H9 (cell line): ENCODE measurements around the gene FGFR4. TPM values are rescaled to one million over a fixed set of nuclear protein-coding genes. Genes with fewer than 3 reads are reported as not detected.

Experiments used
- DNase-seq: peaks from one replicate; pipeline ENCODE4 v3.0.0-alpha.2; 2017
- H2AFZ ChIP-seq: one replicate; pipeline ENCODE4 v1.6.1; 2013; ENCODE audit warnings: mild to moderate bottlenecking, low read length, control low read depth, moderate library complexity
- H2AK5ac ChIP-seq: 2 replicates; pipeline ENCODE4 v1.6.1; 2013; ENCODE audit warnings: low read length, control low read depth, mixed read lengths; ENCODE audit not compliant: insufficient read length
- H2BK120ac ChIP-seq: one replicate; pipeline ENCODE4 v1.6.1; 2013; ENCODE audit warnings: low read depth, mild to moderate bottlenecking, low read length, control low read depth, inconsistent platforms; ENCODE audit not compliant: poor library complexity, severe bottlenecking
- H2BK12ac ChIP-seq: 2 replicates; pipeline ENCODE4 v1.6.1; 2013; ENCODE audit warnings: low read length, control low read depth, mixed read lengths, low read depth; ENCODE audit not compliant: insufficient read length
- H2BK15ac ChIP-seq: 2 replicates; pipeline ENCODE4 v1.6.1; 2013; ENCODE audit warnings: low read depth, low read length, control low read depth
- H2BK20ac ChIP-seq: one replicate; pipeline ENCODE4 v1.6.1; 2013; ENCODE audit warnings: low read depth, mild to moderate bottlenecking, low read length, control low read depth, inconsistent platforms; ENCODE audit not compliant: poor library complexity, severe bottlenecking
- H2BK5ac ChIP-seq: 2 replicates; pipeline ENCODE4 v1.6.1; 2013; ENCODE audit warnings: low read length, control low read depth, mixed read lengths; ENCODE audit not compliant: insufficient read length
- H3K14ac ChIP-seq: 2 replicates; pipeline ENCODE4 v1.6.1; 2013; ENCODE audit warnings: low read length, control low read depth; ENCODE audit not compliant: insufficient read depth
- H3K18ac ChIP-seq: 2 replicates; pipeline ENCODE4 v1.6.1; 2013; ENCODE audit warnings: low read depth, mild to moderate bottlenecking, mixed read lengths, low read length, control low read depth; ENCODE audit not compliant: insufficient read length
- H3K23ac ChIP-seq: 2 replicates; pipeline ENCODE4 v1.6.1; 2013; ENCODE audit warnings: low read length, control low read depth, mixed read lengths, low read depth; ENCODE audit not compliant: insufficient read length
- H3K23me2 ChIP-seq: 2 replicates; pipeline ENCODE4 v1.6.1; 2013; ENCODE audit warnings: low read depth, mild to moderate bottlenecking, mixed read lengths, low read length, control low read depth; ENCODE audit not compliant: insufficient read length, poor library complexity, severe bottlenecking
- H3K27ac ChIP-seq: 2 replicates; pipeline ENCODE4 v1.5.1; 2013; ENCODE audit warnings: low read length, control low read depth, mixed read lengths, low read depth; ENCODE audit not compliant: insufficient read length
- H3K27me3 ChIP-seq: 2 replicates; pipeline ENCODE4 v1.6.1; 2013; ENCODE audit warnings: low read length, control low read depth, inconsistent platforms; ENCODE audit not compliant: insufficient read depth
- H3K4ac ChIP-seq: 2 replicates; pipeline ENCODE4 v1.6.1; 2013; ENCODE audit warnings: low read depth, mild to moderate bottlenecking, control low read depth, inconsistent platforms, low read length, moderate library complexity
- H3K4me1 ChIP-seq: 2 replicates; pipeline ENCODE4 v1.6.1; 2013; ENCODE audit warnings: low read length, control low read depth, inconsistent platforms; ENCODE audit not compliant: insufficient read depth
- H3K4me2 ChIP-seq: 2 replicates; pipeline ENCODE4 v1.6.1; 2013; ENCODE audit warnings: low read length, control low read depth, mixed read lengths; ENCODE audit not compliant: insufficient read length, insufficient read depth
- H3K56ac ChIP-seq: 2 replicates; pipeline ENCODE4 v1.6.1; 2013; ENCODE audit warnings: low read depth, mild to moderate bottlenecking, mixed read lengths, low read length, control low read depth; ENCODE audit not compliant: insufficient read length
- H3K79me1 ChIP-seq: 2 replicates; pipeline ENCODE4 v1.6.1; 2013; ENCODE audit warnings: low read depth, mild to moderate bottlenecking, moderate library complexity, low read length, control low read depth, inconsistent platforms; ENCODE audit not compliant: insufficient read depth, poor library complexity, severe bottlenecking
- H3K79me2 ChIP-seq: 2 replicates; pipeline ENCODE4 v1.6.1; 2013; ENCODE audit warnings: low read length, control low read depth, inconsistent platforms; ENCODE audit not compliant: insufficient read depth
- H3K9ac ChIP-seq: 2 replicates; pipeline ENCODE4 v1.6.1; 2013; ENCODE audit warnings: low read length, control low read depth, mixed read lengths; ENCODE audit not compliant: insufficient read length; ENCODE audit errors: extremely low read depth
- H3K9me3 ChIP-seq: one replicate; pipeline ENCODE4 v1.6.1; 2013; ENCODE audit warnings: low read depth, low read length, inconsistent platforms; ENCODE audit not compliant: control insufficient read depth
- H3T11ph ChIP-seq: one replicate; pipeline ENCODE4 v1.6.1; 2013; ENCODE audit warnings: mild to moderate bottlenecking, low read length, control low read depth, inconsistent platforms
- H4K20me1 ChIP-seq: one replicate; pipeline ENCODE4 v1.6.1; 2013; ENCODE audit not compliant: control insufficient read depth, insufficient read length, insufficient read depth
- H4K5ac ChIP-seq: 2 replicates; pipeline ENCODE4 v1.6.1; 2013; ENCODE audit warnings: low read depth, mild to moderate bottlenecking, mixed read lengths, low read length, control low read depth; ENCODE audit not compliant: insufficient read length
- H4K8ac ChIP-seq: replicated peaks from 2 replicates; pipeline ENCODE4 v1.6.1; 2013; ENCODE audit warnings: low read length, control low read depth, mixed read lengths, low read depth; ENCODE audit not compliant: insufficient read length
- H4K91ac ChIP-seq: 2 replicates; pipeline ENCODE4 v1.6.1; 2013; ENCODE audit warnings: low read depth, mild to moderate bottlenecking, moderate library complexity, mixed read lengths, low read length, control low read depth; ENCODE audit not compliant: insufficient read length
- H3K27ac Mint-ChIP-seq, 3 experiments: 2 replicates in 2 of 3; 3 replicates in 1 of 3; pipeline ENCODE4 v1.8.0; 2020 to 2021; ENCODE audit warnings: mixed read lengths in 3 of 3, mild to moderate bottlenecking in 1 of 3, moderate library complexity in 1 of 3
- H3K27me3 Mint-ChIP-seq: 2 replicates; pipeline ENCODE4 v1.8.0; 2021; ENCODE audit warnings: low read depth, mild to moderate bottlenecking, moderate library complexity, mixed read lengths
- H3K36me3 Mint-ChIP-seq, 3 experiments: 2 replicates in 2 of 3; 3 replicates in 1 of 3; pipeline ENCODE4 v1.8.0; 2020 to 2021; ENCODE audit warnings: low read depth in 3 of 3, mixed read lengths in 3 of 3; ENCODE audit not compliant: insufficient read depth in 1 of 3
- H3K4me1 Mint-ChIP-seq, 2 experiments: 2 replicates each; pipeline ENCODE4 v1.8.0; 2020; ENCODE audit warnings: mixed read lengths in 2 of 2
- H3K4me3 Mint-ChIP-seq, 2 experiments: 2 replicates in 1 of 2; 3 replicates in 1 of 2; pipeline ENCODE4 v1.8.0; 2020 to 2021; ENCODE audit warnings: mild to moderate bottlenecking in 2 of 2, mixed read lengths in 2 of 2, moderate library complexity in 1 of 2
- H3K9me3 Mint-ChIP-seq, 2 experiments: 2 replicates in 1 of 2; 3 replicates in 1 of 2; pipeline ENCODE4 v1.8.0; 2020; ENCODE audit warnings: mild to moderate bottlenecking in 2 of 2, mixed read lengths in 2 of 2, moderate library complexity in 1 of 2
- WGBS: extraction: QIAGEN DNeasy Blood & Tissue Kit; methylation state at CpG from one replicate; pipeline ENCODE4 v1.1.7; 2013; ENCODE audit warnings: missing lambda C conversion rate, low lambda C conversion rate, mixed read lengths; ENCODE audit not compliant: insufficient read length; ENCODE audit errors: extremely low coverage; 5-methylcytosine and 5-hydroxymethylcytosine counted together
- total RNA-seq: library from RNA; stranded (reverse); gene quantifications from 2 replicates; pipeline ENCODE4 v1.2.1, GENCODE V29; 2021
- TF ChIP-seq, protein P1 (sequence below): fragments of 200-600 bp; sonication (generic); conservative IDR thresholded peaks from 3 replicates; pipeline ENCODE4 v1.8.0; 2021; ENCODE audit warnings: antibody characterized with exemption, mild to moderate bottlenecking

FGFR4 gene
- total RNA-seq, 1 experiment from 2014 or later: 52.8 TPM

DNA sequence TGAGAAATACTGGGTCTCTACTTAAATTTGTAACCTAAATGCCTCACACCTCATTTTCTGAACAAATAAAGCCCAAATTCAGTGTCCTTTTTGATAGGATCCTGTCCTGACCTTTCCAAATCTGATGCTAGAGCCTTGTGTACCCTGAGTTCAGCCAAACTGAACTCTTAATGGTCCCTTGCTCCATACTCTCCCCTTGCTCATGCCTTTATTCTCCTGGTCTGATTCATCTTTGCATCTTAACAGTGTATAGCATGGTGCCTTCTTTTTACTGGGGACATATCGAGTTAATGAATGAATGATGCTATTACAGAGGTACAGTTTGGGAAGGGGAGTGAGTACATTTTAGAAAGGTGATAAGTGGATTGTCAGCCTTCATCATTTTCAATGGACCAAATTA, 56.1 kb downstream of the FGFR4 start:
- H3K23ac ChIP-seq: no peak overlapping the region
- H3K14ac ChIP-seq: no peak overlapping the region
- H3K9me3 Mint-ChIP-seq: no peaks in the 10 kb centered on the region
- H2BK15ac ChIP-seq: no peak overlapping the region
- TF ChIP-seq, protein P1, sequence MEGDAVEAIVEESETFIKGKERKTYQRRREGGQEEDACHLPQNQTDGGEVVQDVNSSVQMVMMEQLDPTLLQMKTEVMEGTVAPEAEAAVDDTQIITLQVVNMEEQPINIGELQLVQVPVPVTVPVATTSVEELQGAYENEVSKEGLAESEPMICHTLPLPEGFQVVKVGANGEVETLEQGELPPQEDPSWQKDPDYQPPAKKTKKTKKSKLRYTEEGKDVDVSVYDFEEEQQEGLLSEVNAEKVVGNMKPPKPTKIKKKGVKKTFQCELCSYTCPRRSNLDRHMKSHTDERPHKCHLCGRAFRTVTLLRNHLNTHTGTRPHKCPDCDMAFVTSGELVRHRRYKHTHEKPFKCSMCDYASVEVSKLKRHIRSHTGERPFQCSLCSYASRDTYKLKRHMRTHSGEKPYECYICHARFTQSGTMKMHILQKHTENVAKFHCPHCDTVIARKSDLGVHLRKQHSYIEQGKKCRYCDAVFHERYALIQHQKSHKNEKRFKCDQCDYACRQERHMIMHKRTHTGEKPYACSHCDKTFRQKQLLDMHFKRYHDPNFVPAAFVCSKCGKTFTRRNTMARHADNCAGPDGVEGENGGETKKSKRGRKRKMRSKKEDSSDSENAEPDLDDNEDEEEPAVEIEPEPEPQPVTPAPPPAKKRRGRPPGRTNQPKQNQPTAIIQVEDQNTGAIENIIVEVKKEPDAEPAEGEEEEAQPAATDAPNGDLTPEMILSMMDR: no peak
- H2AFZ ChIP-seq: no peak overlapping the region
- H4K5ac ChIP-seq: no peak overlapping the region
- no peak overlapping the region for H2AK5ac ChIP-seq
- H3K27me3 Mint-ChIP-seq: no peaks in the 10 kb centered on the region
- H3K9me3 ChIP-seq: no peaks in the 10 kb centered on the region
- no peaks in the 10 kb centered on the region for H3K4me1 ChIP-seq
- H2BK20ac ChIP-seq: no peak overlapping the region
- H3K27ac ChIP-seq: no peak overlapping the region
- H3K79me1 ChIP-seq: peaks cover 4% of the 10 kb centered on the region
- H3T11ph ChIP-seq: no peak overlapping the region
- WGBS: no CpG with 5 or more reads among the region's 1 CpG
- H3K56ac ChIP-seq: no peak overlapping the region
- no peak for DNase-seq
- H3K27ac Mint-ChIP-seq: peak overlapping the region in 1 of 3 experiments; percentile 53; a peak in 2 of 7 replicates
- H3K4me1 Mint-ChIP-seq: peaks cover 2 to 13% of the 10 kb centered on the region in 2 experiments
- no peak overlapping the region for H4K91ac ChIP-seq
- H3K23me2 ChIP-seq: no peaks in the 10 kb centered on the region
- H4K20me1 ChIP-seq: no peaks in the 10 kb centered on the region
- no peak overlapping the region for H2BK12ac ChIP-seq
- H3K36me3 Mint-ChIP-seq: peaks cover 18 to 90% (median 73%) of the 10 kb centered on the region in 3 experiments
- no peak overlapping the region for H3K4ac ChIP-seq
- H3K9ac ChIP-seq: no peak overlapping the region
- no peak overlapping the region for H2BK5ac ChIP-seq
- no peak overlapping the region for H3K18ac ChIP-seq
- H4K8ac ChIP-seq: no peak overlapping the region
- H3K79me2 ChIP-seq: peaks cover 52% of the 10 kb centered on the region; the same call in 1 of the 2 replicates
- no peak overlapping the region; a peak in 1 of 5 replicates for H3K4me3 Mint-ChIP-seq
- H3K27me3 ChIP-seq: no peaks in the 10 kb centered on the region
- H3K4me2 ChIP-seq: no peak overlapping the region
- no peak overlapping the region for H2BK120ac ChIP-seq
